Measurements from ENCODE around the gene BAAT.

The BAAT gene

GRCh38 chr9:101381833-101382342 is 2.9 kb downstream of the BAAT start:
- no peak for TF ChIP-seq CTCF (IDR thresholded peaks at IDR 0.05; ENCODE audit: low read depth, low read length)
- no peak for DNase-seq
- no peaks in the 10 kb centered on the region for H3K27me3 ChIP-seq
- no peaks in the 10 kb centered on the region for H3K4me1 ChIP-seq
- 0 out of 2 replicates have a peak, but pooled peaks cover 3% of the 10 kb centered on the region for H3K36me3 ChIP-seq
- no peak overlapping the region for H3K4me3 ChIP-seq (ENCODE audit: low read depth, low read length)
- H3K9me3 ChIP-seq: no peaks in the 10 kb centered on the region; the same call in 1 of the 2 replicates

GRCh38 chr9:101381118-101381517 is 3.7 kb downstream of the BAAT start:
- H3K4me3 ChIP-seq (ENCODE audit: low read depth, low read length): no peak overlapping the region
- H3K27me3 ChIP-seq: no peaks in the 10 kb centered on the region
- no peaks in the 10 kb centered on the region for H3K36me3 ChIP-seq
- TF ChIP-seq CTCF (IDR thresholded peaks at IDR 0.05; ENCODE audit: low read depth, low read length): no peak
- no peak for DNase-seq
- no peaks in the 10 kb centered on the region; the same call in 1 of the 2 replicates for H3K9me3 ChIP-seq
- no peaks in the 10 kb centered on the region for H3K4me1 ChIP-seq

- Histone ChIP-seq H3K4me3 (ENCODE audit: low read depth, low read length) (no peak overlapping the region), H3K36me3 (no peaks in the 10 kb centered on the region), H3K9me3 (no peaks in the 10 kb centered on the region; the same call in 1 of the 2 replicates), H3K4me1 (no peaks in the 10 kb centered on the region), H3K27me3 (no peaks in the 10 kb centered on the region)
- no peak for DNase-seq
- TF ChIP-seq CTCF (IDR thresholded peaks at IDR 0.05; ENCODE audit: low read depth, low read length): no peak
These were observed 4.5 kb downstream of the BAAT start for GRCh38 chr9:101380295-101380694.

- Histone ChIP-seq H3K9me3 (no peaks in the 10 kb centered on the region; the same call in 1 of the 2 replicates), H3K4me1 (no peaks in the 10 kb centered on the region), H3K4me3 (ENCODE audit: low read depth, low read length) (no peak overlapping the region), H3K36me3 (no peaks in the 10 kb centered on the region), H3K27me3 (no peaks in the 10 kb centered on the region)
- DNase-seq: no peak
- no peak for TF ChIP-seq CTCF (IDR thresholded peaks at IDR 0.05; ENCODE audit: low read depth, low read length)
These were observed 8.5 kb downstream of the BAAT start for GRCh38 chr9:101376111-101376848.

GRCh38 chr9:101375546-101375945 is 9.3 kb downstream of the BAAT start:
- no peaks in the 10 kb centered on the region; the same call in 1 of the 2 replicates for H3K9me3 ChIP-seq
- H3K4me1 ChIP-seq: no peaks in the 10 kb centered on the region
- no peaks in the 10 kb centered on the region for H3K27me3 ChIP-seq

More at GRCh38 chr9:101375546-101375945, 9.3 kb downstream of the BAAT start:
- TF ChIP-seq CTCF (IDR thresholded peaks at IDR 0.05; ENCODE audit: low read depth, low read length): no peak
- no peak for DNase-seq
- Histone ChIP-seq H3K4me3 (ENCODE audit: low read depth, low read length) (no peak overlapping the region), H3K36me3 (no peaks in the 10 kb centered on the region)

Data from BE2C (cell line).